HG03103 (cell line): ENCODE data around the gene CLEC16A.

Experiments
- ATAC-seq: cut with Tn5 transposase; IDR thresholded peaks from one replicate; pipeline ENCODE4 v1.9.1; 2021; ENCODE audit warnings: low read depth; ENCODE audit not compliant: unreplicated experiment

Gene CLEC16A

DNA sequence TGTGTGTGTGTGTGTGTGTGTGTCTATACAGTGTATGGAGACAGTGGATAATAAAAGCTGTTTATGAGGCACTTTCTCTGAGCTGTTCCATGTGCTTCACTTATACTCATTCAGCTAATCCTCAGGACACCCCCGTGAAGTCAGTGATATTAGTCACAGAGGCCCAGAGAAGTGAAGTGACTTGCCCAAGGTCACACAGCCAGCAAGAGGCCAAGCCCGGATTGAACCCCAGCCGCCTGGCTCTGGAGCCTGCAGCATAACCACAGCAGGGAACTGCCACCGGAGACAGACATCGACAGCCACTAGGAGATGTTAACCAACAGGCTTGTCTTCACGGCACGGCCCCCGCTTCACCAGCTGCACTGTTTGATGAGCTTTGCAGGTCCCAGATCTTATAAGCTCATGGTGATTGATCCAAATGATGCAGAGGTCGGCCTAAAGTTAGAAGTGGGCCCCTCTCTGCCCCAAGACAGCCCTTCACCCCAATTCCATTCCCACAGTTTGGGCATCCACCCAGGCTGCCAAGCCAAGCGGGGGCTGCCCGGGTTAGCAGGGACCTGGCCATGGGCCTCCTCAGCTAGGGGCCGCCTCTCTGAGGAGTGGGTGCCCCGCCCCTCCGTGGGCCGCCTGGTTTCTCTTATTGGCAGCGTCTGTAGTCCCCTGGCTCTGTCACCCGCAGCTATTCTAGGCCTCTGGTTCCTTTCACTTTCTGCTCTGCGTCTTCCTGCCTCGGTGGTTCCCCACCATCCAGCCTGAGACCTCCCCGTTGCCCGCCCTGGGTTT is 280.7 kb downstream of the CLEC16A start:
- ATAC-seq, result peak; percentile 84

DNA sequence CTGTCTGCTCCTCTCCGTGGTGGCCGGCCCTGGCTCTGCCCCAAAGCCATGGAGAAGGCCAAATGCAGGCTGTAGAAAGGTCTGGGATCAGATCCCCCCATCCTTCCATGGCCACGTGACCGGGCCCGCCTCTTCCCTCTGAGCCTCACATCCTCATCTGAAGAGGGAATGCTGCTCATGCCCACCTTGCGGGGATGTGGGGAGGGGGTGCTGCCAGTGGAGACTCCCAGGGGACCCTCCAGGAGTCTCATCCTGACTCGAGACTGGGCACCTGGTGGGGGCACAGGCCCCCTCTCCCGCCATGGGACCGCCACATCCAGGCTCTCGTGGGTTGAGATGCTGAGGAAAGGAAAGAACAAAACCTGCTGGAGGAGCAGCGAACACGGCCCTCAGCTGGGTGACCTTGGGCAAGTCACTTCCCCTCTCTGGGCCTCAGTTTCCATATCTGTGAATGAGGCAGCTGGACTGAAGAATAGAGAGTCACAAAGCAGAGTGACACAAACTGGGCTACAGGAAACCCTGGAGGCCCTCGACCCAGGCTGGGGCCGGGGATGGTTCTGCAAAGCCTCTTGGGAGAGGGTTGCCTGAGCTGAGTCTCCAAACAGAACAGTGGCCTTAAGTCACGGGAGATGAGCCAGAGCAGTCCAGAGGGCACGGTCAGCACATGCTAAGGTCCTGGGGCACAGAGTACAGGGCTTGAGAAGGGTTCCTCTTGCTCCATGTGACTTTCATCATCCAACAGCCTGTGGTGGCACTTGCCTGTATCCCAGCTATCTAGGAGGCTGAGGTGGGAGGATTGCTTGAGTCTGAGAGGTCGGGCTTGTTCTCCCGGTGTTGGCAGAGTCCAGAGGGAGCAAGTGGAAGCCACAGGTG is 281.5 kb downstream of the CLEC16A start:
- no peak for ATAC-seq

DNA sequence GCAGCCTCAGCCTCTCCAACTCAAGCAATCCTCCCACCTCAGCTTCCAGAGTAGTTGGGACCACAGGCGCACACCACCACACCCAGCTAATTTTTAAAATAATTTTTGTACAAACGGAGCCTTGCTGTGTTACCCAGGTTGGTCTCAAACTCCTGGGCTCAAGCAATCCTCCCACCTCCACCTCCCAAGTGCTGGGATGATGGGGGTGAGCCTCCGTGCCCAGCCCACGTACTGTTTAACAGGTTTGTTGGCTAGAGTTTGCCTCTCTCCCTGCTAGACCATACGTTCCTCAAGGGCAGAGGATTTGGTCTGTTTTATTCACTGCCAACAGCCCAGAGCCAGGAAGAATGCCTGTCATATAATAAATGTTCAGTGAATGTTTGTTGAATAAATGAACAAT is 285.1 kb downstream of the CLEC16A start:
- ATAC-seq, result no peak

DNA sequence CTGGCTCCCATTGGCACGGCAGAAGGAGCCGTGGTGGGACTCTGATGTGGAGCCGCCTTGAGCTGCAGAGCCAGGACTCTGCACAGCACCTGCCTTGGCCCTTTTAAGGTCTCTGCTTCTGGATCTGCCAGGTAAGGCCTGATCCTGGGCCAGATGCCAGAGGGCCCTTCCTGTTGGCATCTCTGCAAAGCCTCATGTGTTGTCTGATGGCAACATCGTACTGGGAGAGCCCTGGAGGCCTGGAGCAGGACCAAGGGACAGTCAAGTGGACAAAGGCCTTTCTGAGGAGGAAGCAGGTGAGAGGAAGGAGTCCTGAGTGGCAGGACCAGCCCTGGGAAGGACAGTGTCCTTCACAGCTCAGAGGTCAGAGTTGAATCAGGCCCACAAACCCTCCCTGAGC is 285.5 kb downstream of the CLEC16A start:
- ATAC-seq, result no peak

DNA sequence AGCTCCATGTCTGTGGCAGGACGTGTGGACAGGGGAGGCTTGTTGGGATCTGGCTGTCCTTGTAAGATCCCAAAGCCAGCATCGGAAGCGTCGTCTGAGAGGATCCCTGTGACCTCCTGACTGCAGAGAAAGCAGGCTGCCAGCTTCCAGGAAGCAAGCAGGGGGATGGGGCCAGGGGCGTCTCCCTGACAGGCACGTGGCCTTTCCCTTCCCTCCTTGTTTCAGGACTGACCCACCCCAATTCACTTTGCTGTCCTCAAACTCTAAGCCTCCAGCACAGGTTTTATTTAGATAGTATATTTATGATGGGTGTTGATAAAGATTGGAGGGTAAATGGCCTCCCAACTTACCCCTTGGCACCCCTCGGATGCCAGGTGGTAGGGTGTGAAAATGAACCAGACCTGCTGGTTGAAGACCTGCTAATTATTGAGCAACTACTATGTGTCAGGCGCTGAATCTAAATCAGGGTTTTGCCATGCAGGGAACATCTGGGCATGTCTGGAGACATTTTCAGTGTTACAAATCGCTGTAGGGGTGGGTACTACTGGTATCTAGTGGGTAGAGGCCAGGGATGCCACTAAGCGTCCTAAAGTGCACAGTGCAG is 287.1 kb downstream of the CLEC16A start:
- no peak for ATAC-seq
